ENCODE measurements around the gene TCP1.

TCP1 gene

GRCh38 chr6:159730332-159730676, 59.1 kb downstream of the TCP1 start:
- ATAC-seq (ENCODE audit: low read depth): no peak
- Histone ChIP-seq H3K27ac (ENCODE audit: poor library complexity, severe bottlenecking) (no peak overlapping the region), H3K4me3 (ENCODE audit: severe bottlenecking) (no peak overlapping the region), H3K27me3 (ENCODE audit: insufficient read depth, poor library complexity, severe bottlenecking) (no peaks in the 10 kb centered on the region), H3K9me3 (ENCODE audit: severe bottlenecking) (no peaks in the 10 kb centered on the region), H3K4me1 (ENCODE audit: insufficient read depth, poor library complexity, severe bottlenecking) (peaks cover 19% of the 10 kb centered on the region), H3K36me3 (ENCODE audit: low read depth) (peaks cover 55% of the 10 kb centered on the region)
- DNase-seq (ENCODE audit: low spot score): no peak
- TF ChIP-seq CTCF (IDR thresholded peaks at IDR 0.05; ENCODE audit: poor library complexity, severe bottlenecking): no peak

GRCh38 chr6:159729598-159730331, 59.6 kb downstream of the TCP1 start:
- peaks cover 15% of the 10 kb centered on the region for H3K4me1 ChIP-seq (ENCODE audit: insufficient read depth, poor library complexity, severe bottlenecking)
- no peak for DNase-seq (ENCODE audit: low spot score)
- no peak overlapping the region for H3K27ac ChIP-seq (ENCODE audit: poor library complexity, severe bottlenecking)
- TF ChIP-seq CTCF (IDR thresholded peaks at IDR 0.05; ENCODE audit: poor library complexity, severe bottlenecking): no peak
- H3K36me3 ChIP-seq (ENCODE audit: low read depth): peaks cover 50% of the 10 kb centered on the region
- no peaks in the 10 kb centered on the region for H3K9me3 ChIP-seq (ENCODE audit: severe bottlenecking)
- H3K4me3 ChIP-seq (ENCODE audit: severe bottlenecking): peak overlapping the region; percentile 97
- H3K27me3 ChIP-seq (ENCODE audit: insufficient read depth, poor library complexity, severe bottlenecking): no peaks in the 10 kb centered on the region
- no peak for ATAC-seq (ENCODE audit: low read depth)

GRCh38 chr6:159728531-159728964, 60.9 kb downstream of the TCP1 start:
- TF ChIP-seq CTCF (IDR thresholded peaks at IDR 0.05; ENCODE audit: poor library complexity, severe bottlenecking): no peak
- Histone ChIP-seq H3K9me3 (ENCODE audit: severe bottlenecking) (no peaks in the 10 kb centered on the region), H3K27ac (ENCODE audit: poor library complexity, severe bottlenecking) (peak overlapping the region; percentile 79), H3K4me3 (ENCODE audit: severe bottlenecking) (peak overlapping the region; percentile 97), H3K36me3 (ENCODE audit: low read depth) (peaks cover 57% of the 10 kb centered on the region), H3K27me3 (ENCODE audit: insufficient read depth, poor library complexity, severe bottlenecking) (no peaks in the 10 kb centered on the region), H3K4me1 (ENCODE audit: insufficient read depth, poor library complexity, severe bottlenecking) (peaks cover 15% of the 10 kb centered on the region)
- ATAC-seq (ENCODE audit: low read depth) (no peak), DNase-seq (ENCODE audit: low spot score) (no peak)
